HG03135 (cell line): Measurements from ENCODE around the gene OR7D2.

Source experiments
- ATAC-seq: cut with Tn5 transposase; IDR thresholded peaks from one replicate; pipeline ENCODE4 v1.9.1; 2021; ENCODE audit warnings: mild to moderate bottlenecking, moderate library complexity; ENCODE audit not compliant: unreplicated experiment

The OR7D2 gene

GRCh38 chr19:9178901-9179300 is at the start of gene OR7D2:
Gene OR7D2, plus strand, starts transcription at chr19:9178979. Its CDS starts 6,803 bp downstream, at chr19:9185782.
- ATAC-seq, result no peak

GRCh38 chr19:9130965-9131364 is 47.8 kb upstream of the OR7D2 start:
- ATAC-seq, result no peak

GRCh38 chr19:9132422-9132821 is 46.4 kb upstream of the OR7D2 start:
- ATAC-seq, result no peak

GRCh38 chr19:9139609-9140158 is 39.1 kb upstream of the OR7D2 start:
- ATAC-seq, result peak; percentile 8

GRCh38 chr19:9140159-9140874 is 38.5 kb upstream of the OR7D2 start, which contains the start of gene ZNF317:
Gene ZNF317, plus strand, starts transcription at chr19:9140397. Its CDS starts 15,620 bp downstream, at chr19:9156017.
- ATAC-seq, result peak; percentile 94

- ATAC-seq, result no peak
These were observed 33.9 kb upstream of the OR7D2 start for GRCh38 chr19:9144920-9145319.

GRCh38 chr19:9146882-9147281 is 31.9 kb upstream of the OR7D2 start:
- ATAC-seq, result no peak

- ATAC-seq, result no peak
These were observed 30.1 kb upstream of the OR7D2 start for GRCh38 chr19:9148697-9149096.

GRCh38 chr19:9149997-9150396 is 28.8 kb upstream of the OR7D2 start:
- ATAC-seq, result no peak

- no peak for ATAC-seq
These were observed 28.1 kb upstream of the OR7D2 start for GRCh38 chr19:9150650-9151049.

GRCh38 chr19:9151367-9151766 is 27.4 kb upstream of the OR7D2 start:
- no peak for ATAC-seq

GRCh38 chr19:9155591-9155990 is 23.2 kb upstream of the OR7D2 start:
- no peak for ATAC-seq

GRCh38 chr19:9156304-9156703 is 22.5 kb upstream of the OR7D2 start:
- ATAC-seq, result no peak

GRCh38 chr19:9159891-9160290 is 18.9 kb upstream of the OR7D2 start:
- no peak for ATAC-seq

GRCh38 chr19:9161427-9161826 is 17.4 kb upstream of the OR7D2 start:
- ATAC-seq, result no peak

- no peak for ATAC-seq
These were observed 13.5 kb upstream of the OR7D2 start for GRCh38 chr19:9165261-9165660.

- no peak for ATAC-seq
These were observed 11.9 kb upstream of the OR7D2 start for GRCh38 chr19:9166846-9167245.

- ATAC-seq, result no peak
These were observed 7.3 kb upstream of the OR7D2 start for GRCh38 chr19:9171393-9171991.

- ATAC-seq, result no peak
These were observed 3.5 kb upstream of the OR7D2 start for GRCh38 chr19:9175326-9175725.

- no peak for ATAC-seq
These were observed 4.2 kb downstream of the OR7D2 start for GRCh38 chr19:9183000-9183399.

- ATAC-seq, result no peak
These were observed 8.4 kb downstream of the OR7D2 start for GRCh38 chr19:9187191-9187590.

- no peak for ATAC-seq
These were observed 10.8 kb downstream of the OR7D2 start for GRCh38 chr19:9189535-9189934.
